DOHH2 (cell line): ENCODE measurements around the gene CTSF.

Experiments
- H3F3A ChIP-seq: fragments of 200-600 bp; sonication (generic), shearing (Covaris generic); 2 replicates; pipeline ENCODE4 v1.6.0; 2016; ENCODE audit warnings: antibody characterized with exemption, mild to moderate bottlenecking; ENCODE audit not compliant: control insufficient read depth, insufficient read depth
- H3K27ac ChIP-seq: fragments of 200-600 bp; sonication (generic); 2 replicates; pipeline ENCODE4 v1.5.1; 2014; ENCODE audit warnings: low read depth, mild to moderate bottlenecking, low read length, moderate library complexity
- H3K27me3 ChIP-seq: fragments of 200-600 bp; sonication (generic); 2 replicates; pipeline ENCODE4 v1.6.1; 2014; ENCODE audit warnings: mild to moderate bottlenecking, low read length, mixed read lengths; ENCODE audit not compliant: control insufficient read depth
- H3K36me3 ChIP-seq: fragments of 200-600 bp; sonication (generic); 2 replicates; pipeline ENCODE4 v1.6.1; 2014; ENCODE audit warnings: mild to moderate bottlenecking, low read length, moderate library complexity, mixed read lengths; ENCODE audit not compliant: control insufficient read depth
- H3K4me1 ChIP-seq: fragments of 200-600 bp; sonication (generic); 2 replicates; pipeline ENCODE4 v1.6.1; 2014; ENCODE audit warnings: mild to moderate bottlenecking, low read length, mixed read lengths; ENCODE audit not compliant: control insufficient read depth
- H3K4me2 ChIP-seq: fragments of 200-600 bp; sonication (generic); 2 replicates; pipeline ENCODE4 v1.6.0; 2014; ENCODE audit warnings: mild to moderate bottlenecking, low read length, moderate library complexity
- H3K4me3 ChIP-seq: fragments of 200-600 bp; sonication (generic); 2 replicates; pipeline ENCODE4 v1.5.1; 2014; ENCODE audit warnings: mild to moderate bottlenecking, low read length, mixed read lengths
- H3K79me2 ChIP-seq: fragments of 200-600 bp; sonication (generic); 2 replicates; pipeline ENCODE4 v1.6.1; 2014; ENCODE audit warnings: mild to moderate bottlenecking, low read length, mixed read lengths; ENCODE audit not compliant: control insufficient read depth
- H3K9me2 ChIP-seq: fragments of 200-600 bp; sonication (generic); replicated peaks from 2 replicates; pipeline ENCODE4 v1.6.1; 2014; ENCODE audit warnings: mild to moderate bottlenecking, low read length, mixed read lengths; ENCODE audit not compliant: control insufficient read depth
- H3K9me3 ChIP-seq: fragments of 200-600 bp; sonication (generic); 2 replicates; pipeline ENCODE4 v1.6.1; 2014; ENCODE audit warnings: antibody characterized with exemption, low read length, mixed read lengths; ENCODE audit not compliant: control insufficient read depth, insufficient read depth
- H4K20me1 ChIP-seq: fragments of 200-600 bp; sonication (generic); 2 replicates; pipeline ENCODE4 v1.6.0; 2014; ENCODE audit warnings: low read depth, mild to moderate bottlenecking, antibody characterized with exemption, low read length, moderate library complexity; ENCODE audit not compliant: control insufficient read depth, insufficient read depth
- EZH2phosphoT487 ChIP-seq: fragments of 200-600 bp; sonication (generic); IDR thresholded peaks from 2 replicates; pipeline ENCODE4 v1.6.1; 2017; ENCODE audit warnings: borderline replicate concordance, mild to moderate bottlenecking, antibody characterized with exemption, low read length, moderate library complexity, mixed read lengths
- TF ChIP-seq, protein P1 (sequence below): fragments of 200-600 bp; sonication (generic); IDR thresholded peaks from one replicate; pipeline ENCODE4 v1.5.1; 2014; ENCODE audit warnings: antibody characterized with exemption, mild to moderate bottlenecking, low read depth, low read length; ENCODE audit not compliant: poor library complexity, severe bottlenecking

Gene CTSF

DNA sequence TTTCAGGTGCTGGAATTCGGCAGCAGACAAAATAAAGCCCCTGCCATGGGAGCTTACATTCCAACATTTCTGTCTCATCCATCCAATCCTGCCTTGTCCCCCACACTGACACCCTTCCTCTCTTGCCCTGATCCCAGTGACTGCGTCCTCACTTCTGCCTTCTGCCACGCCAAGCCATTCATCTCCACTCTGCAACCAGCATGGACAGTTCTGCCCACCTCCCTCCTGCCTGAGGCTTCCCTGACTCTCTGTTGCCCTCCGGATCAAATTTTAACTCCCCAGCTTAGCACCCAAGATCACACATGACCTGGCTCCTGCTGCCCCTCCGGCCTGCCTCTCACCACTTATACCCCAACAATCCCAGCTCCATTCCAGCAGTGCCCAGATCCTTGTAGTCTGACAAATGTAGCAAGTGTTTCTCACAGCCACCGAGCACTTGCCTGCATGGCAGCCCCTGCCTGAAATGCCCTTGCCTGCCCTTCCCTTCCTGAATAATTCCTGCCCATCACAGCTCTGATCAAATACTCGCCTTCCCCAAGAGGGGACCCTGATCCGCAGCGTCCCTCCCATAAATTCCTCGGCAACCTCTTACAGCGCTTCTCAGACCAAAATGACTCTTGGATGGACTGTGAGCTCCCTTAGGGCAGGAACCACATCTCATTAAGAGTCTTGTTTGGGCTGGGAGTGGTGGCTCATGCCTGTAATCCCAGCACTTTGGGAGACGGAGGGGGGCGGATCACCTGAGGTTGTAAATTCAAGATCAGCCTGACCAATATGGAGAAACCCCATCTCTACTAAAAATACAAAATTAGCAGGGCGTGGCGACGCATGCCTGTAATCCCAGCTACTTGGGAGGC, 19.4 kb downstream of the CTSF start:
- H3K9me3 ChIP-seq, result no peaks in the 10 kb centered on the region
- H3K36me3 ChIP-seq, result no peaks in the 10 kb centered on the region
- H3K9me2 ChIP-seq, result no peaks in the 10 kb centered on the region
- H3K4me3 ChIP-seq, result no peak overlapping the region
- H3K4me1 ChIP-seq, result peaks cover 24% of the 10 kb centered on the region
- H3F3A ChIP-seq, result peaks cover 4% of the 10 kb centered on the region; the same call in 1 of the 2 replicates
- H4K20me1 ChIP-seq, result no peaks in the 10 kb centered on the region
- TF ChIP-seq, protein P1, sequence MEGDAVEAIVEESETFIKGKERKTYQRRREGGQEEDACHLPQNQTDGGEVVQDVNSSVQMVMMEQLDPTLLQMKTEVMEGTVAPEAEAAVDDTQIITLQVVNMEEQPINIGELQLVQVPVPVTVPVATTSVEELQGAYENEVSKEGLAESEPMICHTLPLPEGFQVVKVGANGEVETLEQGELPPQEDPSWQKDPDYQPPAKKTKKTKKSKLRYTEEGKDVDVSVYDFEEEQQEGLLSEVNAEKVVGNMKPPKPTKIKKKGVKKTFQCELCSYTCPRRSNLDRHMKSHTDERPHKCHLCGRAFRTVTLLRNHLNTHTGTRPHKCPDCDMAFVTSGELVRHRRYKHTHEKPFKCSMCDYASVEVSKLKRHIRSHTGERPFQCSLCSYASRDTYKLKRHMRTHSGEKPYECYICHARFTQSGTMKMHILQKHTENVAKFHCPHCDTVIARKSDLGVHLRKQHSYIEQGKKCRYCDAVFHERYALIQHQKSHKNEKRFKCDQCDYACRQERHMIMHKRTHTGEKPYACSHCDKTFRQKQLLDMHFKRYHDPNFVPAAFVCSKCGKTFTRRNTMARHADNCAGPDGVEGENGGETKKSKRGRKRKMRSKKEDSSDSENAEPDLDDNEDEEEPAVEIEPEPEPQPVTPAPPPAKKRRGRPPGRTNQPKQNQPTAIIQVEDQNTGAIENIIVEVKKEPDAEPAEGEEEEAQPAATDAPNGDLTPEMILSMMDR, result no peak
- TF ChIP-seq EZH2phosphoT487, result no peak
- no peak overlapping the region for H3K27ac ChIP-seq
- H3K79me2 ChIP-seq, result peaks cover 6% of the 10 kb centered on the region
- peaks cover 42% of the 10 kb centered on the region for H3K27me3 ChIP-seq
- no peak overlapping the region for H3K4me2 ChIP-seq

DNA sequence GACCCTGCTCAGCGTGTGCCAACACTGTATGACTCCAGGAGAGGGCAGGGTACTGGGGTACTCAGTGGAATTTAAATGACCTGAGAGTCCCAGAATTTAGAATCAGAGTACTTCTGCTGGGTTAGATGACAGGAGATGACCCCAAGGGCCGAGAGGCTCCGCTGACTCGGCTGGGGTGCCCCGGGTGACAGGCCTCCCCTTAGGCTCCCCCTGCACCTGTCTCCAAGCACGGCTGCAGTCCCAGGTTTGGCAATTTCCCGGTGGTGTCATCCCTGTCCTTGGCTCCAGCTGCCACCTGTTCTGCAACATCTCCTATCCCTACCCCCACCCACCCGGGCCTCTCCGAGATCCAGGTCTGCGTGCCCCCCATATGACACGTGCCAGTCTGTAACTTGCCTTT, 20.4 kb downstream of the CTSF start:
- TF ChIP-seq, protein P1, result no peak
- TF ChIP-seq EZH2phosphoT487, result no peak
- H3K27me3 ChIP-seq, result peaks cover 42% of the 10 kb centered on the region
- H3F3A ChIP-seq, result peaks cover 4% of the 10 kb centered on the region; the same call in 1 of the 2 replicates
- peaks cover 6% of the 10 kb centered on the region for H3K79me2 ChIP-seq
- H3K4me3 ChIP-seq, result no peak overlapping the region
- no peak overlapping the region for H3K4me2 ChIP-seq
- H3K9me3 ChIP-seq, result no peaks in the 10 kb centered on the region
- H3K4me1 ChIP-seq, result peaks cover 30% of the 10 kb centered on the region
- no peaks in the 10 kb centered on the region for H4K20me1 ChIP-seq
- H3K9me2 ChIP-seq, result no peaks in the 10 kb centered on the region
- H3K36me3 ChIP-seq, result no peaks in the 10 kb centered on the region; the same call in 1 of the 2 replicates
- H3K27ac ChIP-seq, result no peak overlapping the region

DNA sequence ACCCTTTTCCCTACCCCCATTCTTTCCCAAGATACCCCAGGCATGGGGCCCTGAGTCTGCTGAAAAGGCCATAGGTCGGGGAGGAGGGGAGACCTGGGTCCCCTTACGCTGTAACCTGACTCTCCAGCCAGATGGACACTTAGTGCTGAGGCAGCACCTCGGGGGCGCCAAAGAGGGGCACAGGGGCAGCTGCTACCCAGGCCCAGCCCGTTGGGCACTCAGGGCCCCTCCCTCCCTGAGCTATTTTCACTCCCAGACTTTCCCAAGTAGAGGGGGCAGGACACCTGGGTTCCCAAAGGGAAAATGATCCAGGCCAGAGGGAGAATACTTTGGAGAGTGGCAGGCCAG, 20.8 kb downstream of the CTSF start:
- Histone ChIP-seq H3K27me3 (peaks cover 42% of the 10 kb centered on the region), H4K20me1 (no peaks in the 10 kb centered on the region), H3K9me3 (no peaks in the 10 kb centered on the region), H3K4me3 (no peak overlapping the region), H3K27ac (no peak overlapping the region), H3F3A (peaks cover 4% of the 10 kb centered on the region; the same call in 1 of the 2 replicates), H3K4me2 (no peak overlapping the region), H3K79me2 (peaks cover 6% of the 10 kb centered on the region), H3K4me1 (peaks cover 30% of the 10 kb centered on the region), H3K36me3 (no peaks in the 10 kb centered on the region; the same call in 1 of the 2 replicates), H3K9me2 (no peaks in the 10 kb centered on the region)
- no peak for TF ChIP-seq EZH2phosphoT487
- TF ChIP-seq, protein P1, result no peak
